ENCODE results near the gene SYT1. TPM values are rescaled to one million over a fixed set of nuclear protein-coding genes. Genes with fewer than 3 reads are reported as not detected.

SYT1 gene
- total and polyA plus RNA-seq, 4 donors: 0.53 to 0.84 (median 0.64) TPM

DNA sequence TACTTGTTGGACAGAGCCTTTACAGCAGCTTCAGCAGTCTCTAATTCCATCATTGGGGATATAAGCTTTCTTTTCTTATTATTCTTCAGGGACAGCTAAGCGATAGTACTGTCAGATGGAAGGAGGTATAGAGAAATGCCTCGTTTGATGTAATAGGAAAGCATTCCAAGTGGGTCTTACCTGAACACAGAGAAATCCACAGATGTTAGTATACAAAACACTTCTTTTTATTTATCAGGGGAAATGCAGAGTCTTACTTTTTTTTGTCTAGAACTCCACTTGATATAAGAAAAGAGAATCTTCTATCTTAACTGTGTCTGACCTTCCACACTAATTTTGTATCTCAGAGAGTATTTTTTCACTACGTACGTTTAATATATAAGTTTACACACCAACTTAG lies 1.9 kb downstream of the SYT1 start:
- DNase-seq (ENCODE audit: low spot score): no peak
- H3K27ac ChIP-seq (ENCODE audit: low read depth in 1 of 2, low read length in 2 of 2): no peak overlapping the region
- no peaks in the 10 kb centered on the region for H3K9me3 ChIP-seq (ENCODE audit: control insufficient read depth in 4 of 4, low read length in 3 of 4)
- no peak overlapping the region for H3K4me3 ChIP-seq (ENCODE audit: low read depth in 1 of 3, low read length in 3 of 3)
- H3K9ac ChIP-seq (ENCODE audit: low read depth in 1 of 2, low read length in 2 of 2): no peak overlapping the region
- H3K4me1 ChIP-seq (ENCODE audit: control insufficient read depth in 4 of 4, insufficient read depth in 4 of 4, low read length in 3 of 4): peaks cover 3 to 10% (median 8%) of the 10 kb centered on the region in 4 donors
- TF ChIP-seq, protein P1, sequence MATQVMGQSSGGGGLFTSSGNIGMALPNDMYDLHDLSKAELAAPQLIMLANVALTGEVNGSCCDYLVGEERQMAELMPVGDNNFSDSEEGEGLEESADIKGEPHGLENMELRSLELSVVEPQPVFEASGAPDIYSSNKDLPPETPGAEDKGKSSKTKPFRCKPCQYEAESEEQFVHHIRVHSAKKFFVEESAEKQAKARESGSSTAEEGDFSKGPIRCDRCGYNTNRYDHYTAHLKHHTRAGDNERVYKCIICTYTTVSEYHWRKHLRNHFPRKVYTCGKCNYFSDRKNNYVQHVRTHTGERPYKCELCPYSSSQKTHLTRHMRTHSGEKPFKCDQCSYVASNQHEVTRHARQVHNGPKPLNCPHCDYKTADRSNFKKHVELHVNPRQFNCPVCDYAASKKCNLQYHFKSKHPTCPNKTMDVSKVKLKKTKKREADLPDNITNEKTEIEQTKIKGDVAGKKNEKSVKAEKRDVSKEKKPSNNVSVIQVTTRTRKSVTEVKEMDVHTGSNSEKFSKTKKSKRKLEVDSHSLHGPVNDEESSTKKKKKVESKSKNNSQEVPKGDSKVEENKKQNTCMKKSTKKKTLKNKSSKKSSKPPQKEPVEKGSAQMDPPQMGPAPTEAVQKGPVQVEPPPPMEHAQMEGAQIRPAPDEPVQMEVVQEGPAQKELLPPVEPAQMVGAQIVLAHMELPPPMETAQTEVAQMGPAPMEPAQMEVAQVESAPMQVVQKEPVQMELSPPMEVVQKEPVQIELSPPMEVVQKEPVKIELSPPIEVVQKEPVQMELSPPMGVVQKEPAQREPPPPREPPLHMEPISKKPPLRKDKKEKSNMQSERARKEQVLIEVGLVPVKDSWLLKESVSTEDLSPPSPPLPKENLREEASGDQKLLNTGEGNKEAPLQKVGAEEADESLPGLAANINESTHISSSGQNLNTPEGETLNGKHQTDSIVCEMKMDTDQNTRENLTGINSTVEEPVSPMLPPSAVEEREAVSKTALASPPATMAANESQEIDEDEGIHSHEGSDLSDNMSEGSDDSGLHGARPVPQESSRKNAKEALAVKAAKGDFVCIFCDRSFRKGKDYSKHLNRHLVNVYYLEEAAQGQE (IDR thresholded peaks at IDR 0.05): no peak
- TF ChIP-seq NR2F2 (IDR thresholded peaks at IDR 0.05): no peak
- TF ChIP-seq, protein P2, sequence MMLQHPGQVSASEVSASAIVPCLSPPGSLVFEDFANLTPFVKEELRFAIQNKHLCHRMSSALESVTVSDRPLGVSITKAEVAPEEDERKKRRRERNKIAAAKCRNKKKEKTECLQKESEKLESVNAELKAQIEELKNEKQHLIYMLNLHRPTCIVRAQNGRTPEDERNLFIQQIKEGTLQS (IDR thresholded peaks at IDR 0.05): no peak
- TF ChIP-seq HNF4G (IDR thresholded peaks at IDR 0.05): no peak
- TF ChIP-seq FOXA2 (IDR thresholded peaks at IDR 0.05): no peak
- TF ChIP-seq RAD21 (IDR thresholded peaks at IDR 0.05): no peak
- no peak for TF ChIP-seq EGR1 (IDR thresholded peaks at IDR 0.05; ENCODE audit: low read depth in 2 of 2)
- TF ChIP-seq, protein P3, sequence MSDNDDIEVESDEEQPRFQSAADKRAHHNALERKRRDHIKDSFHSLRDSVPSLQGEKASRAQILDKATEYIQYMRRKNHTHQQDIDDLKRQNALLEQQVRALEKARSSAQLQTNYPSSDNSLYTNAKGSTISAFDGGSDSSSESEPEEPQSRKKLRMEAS (IDR thresholded peaks at IDR 0.05): no peak
- TF ChIP-seq YY1 (IDR thresholded peaks at IDR 0.05): no peak
- no peak for TF ChIP-seq RXRA (IDR thresholded peaks at IDR 0.05)
- no peak for TF ChIP-seq GABPA (IDR thresholded peaks at IDR 0.05 in 1 of 2, conservative IDR thresholded peaks at IDR 0.05 in 1 of 2)
- WGBS: 79% methylated on average over 4 of the region's 4 CpGs
- H3K27me3 ChIP-seq (ENCODE audit: control insufficient read depth in 4 of 4, insufficient read depth in 4 of 4, low read length in 3 of 4): peaks cover 0 to 3% (median 0%) of the 10 kb centered on the region in 4 donors
- no peaks in the 10 kb centered on the region for H3K36me3 ChIP-seq (ENCODE audit: control insufficient read depth in 4 of 4, insufficient read depth in 3 of 4, low read depth in 1 of 4, low read length in 3 of 4)

DNA sequence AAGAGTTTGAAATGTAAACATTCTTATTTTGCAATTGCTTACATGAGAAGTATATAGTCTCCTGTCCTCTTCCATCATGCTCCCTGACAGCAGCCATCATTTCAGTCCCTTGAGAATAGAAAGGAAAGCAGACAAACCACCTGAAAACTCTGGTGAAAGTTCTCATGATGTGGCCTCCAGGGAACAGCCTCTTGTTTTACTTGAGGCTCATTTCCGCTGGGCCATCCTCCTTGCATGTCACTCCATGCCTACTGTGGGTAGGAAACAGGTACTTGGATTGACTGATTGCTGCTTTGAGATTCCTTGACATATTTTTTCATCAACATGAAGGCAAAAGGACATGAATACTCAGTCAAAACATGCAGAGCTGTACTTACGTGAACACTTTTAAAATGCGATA lies 6.0 kb downstream of the SYT1 start:
- Histone ChIP-seq H3K9ac (ENCODE audit: low read depth in 1 of 2, low read length in 2 of 2) (no peak overlapping the region), H3K27ac (ENCODE audit: low read depth in 1 of 2, low read length in 2 of 2) (no peak overlapping the region)

More for the DNA sequence above, 6.0 kb downstream of the SYT1 start:
- Histone ChIP-seq H3K27me3 (ENCODE audit: control insufficient read depth in 4 of 4, insufficient read depth in 4 of 4, low read length in 3 of 4) (no peaks in the 10 kb centered on the region), H3K36me3 (ENCODE audit: control insufficient read depth in 4 of 4, insufficient read depth in 3 of 4, low read depth in 1 of 4, low read length in 3 of 4) (no peaks in the 10 kb centered on the region), H3K4me3 (ENCODE audit: low read depth in 1 of 3, low read length in 3 of 3) (no peak overlapping the region), H3K4me1 (ENCODE audit: control insufficient read depth in 4 of 4, insufficient read depth in 4 of 4, low read length in 3 of 4) (no peaks in the 10 kb centered on the region), H3K9me3 (ENCODE audit: control insufficient read depth in 4 of 4, low read length in 3 of 4) (no peaks in the 10 kb centered on the region)
- 90% methylated on average over 3 of the region's 3 CpGs for WGBS
- no peak for DNase-seq (ENCODE audit: low spot score)
- TF ChIP-seq TAF1 (conservative IDR thresholded peaks at IDR 0.05) (no peak), SP1 (IDR thresholded peaks at IDR 0.05) (no peak), FOXA1 (IDR thresholded peaks at IDR 0.05) (no peak), HNF4G (IDR thresholded peaks at IDR 0.05) (no peak), YY1 (IDR thresholded peaks at IDR 0.05) (no peak), RAD21 (IDR thresholded peaks at IDR 0.05) (no peak), EGR1 (IDR thresholded peaks at IDR 0.05; ENCODE audit: low read depth in 2 of 2) (no peak), GABPA (IDR thresholded peaks at IDR 0.05 in 1 of 2, conservative IDR thresholded peaks at IDR 0.05 in 1 of 2) (no peak)
- TF ChIP-seq, protein P1 (IDR thresholded peaks at IDR 0.05): no peak
- TF ChIP-seq, protein P3 (IDR thresholded peaks at IDR 0.05): no peak
- TF ChIP-seq, protein P2 (IDR thresholded peaks at IDR 0.05): no peak
- TF ChIP-seq, protein P4, sequence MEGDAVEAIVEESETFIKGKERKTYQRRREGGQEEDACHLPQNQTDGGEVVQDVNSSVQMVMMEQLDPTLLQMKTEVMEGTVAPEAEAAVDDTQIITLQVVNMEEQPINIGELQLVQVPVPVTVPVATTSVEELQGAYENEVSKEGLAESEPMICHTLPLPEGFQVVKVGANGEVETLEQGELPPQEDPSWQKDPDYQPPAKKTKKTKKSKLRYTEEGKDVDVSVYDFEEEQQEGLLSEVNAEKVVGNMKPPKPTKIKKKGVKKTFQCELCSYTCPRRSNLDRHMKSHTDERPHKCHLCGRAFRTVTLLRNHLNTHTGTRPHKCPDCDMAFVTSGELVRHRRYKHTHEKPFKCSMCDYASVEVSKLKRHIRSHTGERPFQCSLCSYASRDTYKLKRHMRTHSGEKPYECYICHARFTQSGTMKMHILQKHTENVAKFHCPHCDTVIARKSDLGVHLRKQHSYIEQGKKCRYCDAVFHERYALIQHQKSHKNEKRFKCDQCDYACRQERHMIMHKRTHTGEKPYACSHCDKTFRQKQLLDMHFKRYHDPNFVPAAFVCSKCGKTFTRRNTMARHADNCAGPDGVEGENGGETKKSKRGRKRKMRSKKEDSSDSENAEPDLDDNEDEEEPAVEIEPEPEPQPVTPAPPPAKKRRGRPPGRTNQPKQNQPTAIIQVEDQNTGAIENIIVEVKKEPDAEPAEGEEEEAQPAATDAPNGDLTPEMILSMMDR (IDR thresholded peaks at IDR 0.05; ENCODE audit: low read depth, low read length, missing input control): no peak
- TF ChIP-seq, protein P5, sequence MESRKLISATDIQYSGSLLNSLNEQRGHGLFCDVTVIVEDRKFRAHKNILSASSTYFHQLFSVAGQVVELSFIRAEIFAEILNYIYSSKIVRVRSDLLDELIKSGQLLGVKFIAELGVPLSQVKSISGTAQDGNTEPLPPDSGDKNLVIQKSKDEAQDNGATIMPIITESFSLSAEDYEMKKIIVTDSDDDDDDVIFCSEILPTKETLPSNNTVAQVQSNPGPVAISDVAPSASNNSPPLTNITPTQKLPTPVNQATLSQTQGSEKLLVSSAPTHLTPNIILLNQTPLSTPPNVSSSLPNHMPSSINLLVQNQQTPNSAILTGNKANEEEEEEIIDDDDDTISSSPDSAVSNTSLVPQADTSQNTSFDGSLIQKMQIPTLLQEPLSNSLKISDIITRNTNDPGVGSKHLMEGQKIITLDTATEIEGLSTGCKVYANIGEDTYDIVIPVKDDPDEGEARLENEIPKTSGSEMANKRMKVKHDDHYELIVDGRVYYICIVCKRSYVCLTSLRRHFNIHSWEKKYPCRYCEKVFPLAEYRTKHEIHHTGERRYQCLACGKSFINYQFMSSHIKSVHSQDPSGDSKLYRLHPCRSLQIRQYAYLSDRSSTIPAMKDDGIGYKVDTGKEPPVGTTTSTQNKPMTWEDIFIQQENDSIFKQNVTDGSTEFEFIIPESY (IDR thresholded peaks at IDR 0.05): no peak

Measured in liver (tissue), 9 donors.